Stimulated activated CD4-positive, alpha-beta T cell treated with anti-CD3 and anti-CD28 coated beads, Interleukin-15, amount 100 ng/mL, for 48 hours (primary cell): ENCODE data around the gene ZCCHC8.
"Not testable (repeated sequence)": the region's sequence is repeated elsewhere in the genome, so short reads cannot be mapped to it uniquely, and the experiment has no call there.

Experiments used
- DNase-seq, 2 donors: peaks; one replicate each; pipeline ENCODE4 v3.0.0-alpha.2; 2020; ENCODE audit warnings: low read depth in 2 of 2

ZCCHC8 gene

DNA sequence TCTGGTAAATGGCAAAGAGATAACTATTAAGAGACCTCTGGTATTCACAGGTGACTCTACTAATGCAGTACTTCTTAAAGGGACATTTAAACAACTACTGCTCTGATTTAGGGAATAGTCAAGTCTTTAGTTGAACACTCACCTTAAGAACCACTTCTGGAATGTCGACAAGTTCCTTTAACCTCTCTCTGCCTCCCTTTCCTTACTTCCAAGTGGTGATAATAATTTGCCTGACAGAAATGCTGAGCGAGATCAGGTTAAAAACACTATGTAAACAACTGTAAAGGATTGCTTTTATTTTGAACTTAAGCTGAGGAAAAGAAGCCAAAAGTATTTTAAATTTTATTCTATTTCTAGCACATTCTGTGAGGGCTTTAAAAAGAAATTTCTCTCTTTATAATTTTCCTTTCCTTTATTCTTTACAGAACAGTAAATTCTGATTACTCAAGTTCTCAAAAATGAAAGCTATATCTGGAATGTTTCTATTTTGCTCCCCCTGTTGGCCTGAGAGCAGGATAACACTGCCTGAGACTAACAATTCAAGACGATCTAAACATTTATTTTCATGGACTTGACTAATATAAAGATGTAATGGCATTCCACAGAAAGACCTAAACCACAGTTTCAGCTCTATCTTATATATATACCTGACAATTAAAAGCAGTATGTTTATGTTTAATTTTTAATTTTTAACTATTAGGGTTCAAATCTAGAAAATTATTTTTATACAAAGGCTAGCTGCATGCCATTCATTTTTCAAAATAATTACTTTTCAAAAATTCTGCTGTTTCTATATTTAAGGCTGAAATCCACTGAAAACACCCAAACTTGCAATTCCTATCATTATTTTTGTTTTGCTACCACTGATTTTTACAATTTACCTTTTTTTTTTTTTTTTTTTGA, 29.2 kb downstream of the ZCCHC8 start:
- DNase-seq: no peak

DNA sequence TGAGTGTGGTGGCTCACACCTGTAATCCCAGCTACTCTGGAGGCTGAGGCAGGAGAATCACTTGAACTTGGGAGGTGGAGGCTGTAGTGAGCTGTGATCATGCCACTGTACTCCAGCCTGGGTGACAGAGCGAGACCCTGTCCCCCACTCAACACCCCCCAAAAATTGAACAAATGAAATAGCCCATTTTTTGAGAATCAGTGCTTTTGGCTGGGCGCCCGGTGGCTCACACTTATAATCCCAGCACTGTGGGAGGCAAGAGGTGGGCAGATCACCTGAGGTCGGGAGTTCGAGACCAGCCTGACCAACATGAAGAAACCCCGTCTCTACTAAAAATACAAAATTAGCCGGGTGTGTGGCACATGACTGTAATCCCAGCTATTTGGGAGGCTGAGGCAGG, 30.2 kb downstream of the ZCCHC8 start:
- not testable (repeated sequence) for DNase-seq

DNA sequence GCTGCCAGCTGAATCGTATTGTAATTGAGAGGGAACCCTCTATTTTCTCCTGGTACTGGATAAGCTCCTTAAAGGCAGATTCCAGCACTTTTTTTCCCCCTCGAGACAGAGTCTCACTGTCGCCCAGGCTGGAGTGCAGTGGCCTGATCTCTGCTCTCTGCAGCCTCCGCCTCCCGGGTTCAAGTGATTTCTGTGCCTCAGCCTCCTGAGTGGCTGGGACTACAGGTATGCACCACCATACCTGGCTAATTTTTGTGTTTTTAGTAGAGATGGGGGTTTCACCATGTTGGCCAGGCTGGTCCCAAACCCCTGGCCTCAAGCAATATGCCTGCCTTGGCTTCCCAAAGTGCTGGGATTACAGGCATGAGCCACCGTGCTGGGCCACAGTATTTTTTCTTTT, 30.9 kb downstream of the ZCCHC8 start:
- DNase-seq: not testable (repeated sequence)

DNA sequence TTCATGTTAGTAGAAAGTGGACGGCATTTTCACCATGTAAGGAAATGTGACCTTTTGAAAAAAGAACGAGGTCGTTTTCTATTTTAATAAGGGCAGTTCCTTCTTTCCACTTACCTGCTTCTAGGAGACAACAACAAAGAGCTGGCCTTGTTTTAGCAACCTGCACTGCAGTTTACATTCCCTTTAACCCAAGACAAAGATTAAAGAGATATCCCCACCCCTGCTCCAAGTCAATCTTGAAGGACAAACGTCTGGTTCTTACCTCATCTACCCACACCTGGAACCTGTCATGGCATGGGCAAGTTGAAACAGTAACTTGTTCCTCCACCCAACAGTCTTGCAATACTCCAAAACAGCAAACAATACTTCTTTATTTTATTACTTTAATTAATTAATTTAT, 32.7 kb downstream of the ZCCHC8 start:
- no peak for DNase-seq

DNA sequence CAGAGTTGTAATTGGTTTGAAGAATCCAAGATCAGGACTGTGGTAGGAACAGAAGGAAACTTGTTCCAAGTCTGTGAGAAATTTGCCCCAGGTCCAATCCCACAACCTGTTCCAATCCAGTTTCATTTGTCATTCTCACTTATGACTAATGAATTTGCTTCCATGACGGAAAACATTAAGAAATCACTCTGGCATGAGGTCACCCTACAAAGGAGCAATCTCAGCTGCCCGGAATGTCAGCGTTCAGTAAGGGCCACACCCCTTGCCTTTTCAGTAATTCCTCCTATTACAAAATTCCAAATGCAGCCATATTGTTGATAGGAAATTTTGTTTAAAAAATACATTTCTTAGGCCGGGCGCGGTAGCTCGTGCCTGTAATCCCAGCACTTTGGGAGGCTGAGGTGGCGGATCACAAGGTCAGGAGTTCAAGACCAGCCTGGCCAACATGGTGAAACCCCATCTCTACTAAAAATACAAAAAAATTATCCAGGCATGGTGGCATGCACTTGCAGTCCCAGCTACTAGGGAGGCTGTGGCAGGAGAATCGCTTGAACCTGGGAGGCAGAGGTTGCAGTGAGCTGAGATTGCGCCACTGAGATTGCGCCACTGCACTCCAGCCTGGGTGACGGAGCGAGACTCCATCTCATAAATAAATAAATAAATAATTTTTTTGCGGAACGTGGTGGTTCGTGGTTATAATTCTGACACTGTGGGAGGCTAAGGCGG, 36.3 kb downstream of the ZCCHC8 start:
- not testable (repeated sequence) for DNase-seq

DNA sequence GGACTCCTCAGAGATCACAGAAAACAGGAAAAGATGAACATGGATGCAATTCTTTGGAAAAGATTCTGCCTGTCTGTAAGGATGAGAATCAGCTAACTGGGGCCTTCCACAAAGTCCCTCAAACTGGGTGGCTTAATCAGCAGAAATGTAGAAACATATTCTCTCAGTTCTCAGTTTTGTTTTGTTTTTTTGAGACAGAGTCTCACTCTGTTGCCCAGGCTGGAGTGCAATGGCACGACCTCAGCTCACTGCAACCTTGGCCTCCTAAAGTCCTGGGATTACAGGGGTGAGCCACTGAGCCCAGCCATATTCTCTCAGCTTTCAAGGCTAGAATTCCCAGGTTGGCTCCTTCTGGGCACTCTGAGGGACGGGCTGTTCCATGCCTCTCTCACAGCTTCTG, 40.1 kb downstream of the ZCCHC8 start:
- no peak for DNase-seq

DNA sequence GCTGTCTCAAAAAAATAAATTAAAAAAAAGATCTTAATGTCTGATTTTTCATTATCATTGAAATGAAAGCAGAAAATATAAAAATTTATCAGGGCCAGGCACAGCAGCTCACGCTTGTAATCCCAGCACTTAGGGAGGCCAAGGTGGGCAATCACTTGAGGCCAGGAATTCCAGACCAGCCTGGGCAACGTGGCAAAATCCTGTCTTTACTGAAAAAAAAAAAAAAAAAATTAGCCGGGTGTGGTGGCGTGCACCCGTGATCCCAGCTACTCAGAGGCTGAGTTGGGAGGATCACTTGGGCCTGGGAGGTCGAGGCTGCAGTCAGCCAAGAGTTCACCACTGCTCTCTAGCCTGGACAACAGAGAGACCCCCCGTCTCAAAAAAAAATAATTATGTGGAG, 40.7 kb downstream of the ZCCHC8 start:
- no peak for DNase-seq

DNA sequence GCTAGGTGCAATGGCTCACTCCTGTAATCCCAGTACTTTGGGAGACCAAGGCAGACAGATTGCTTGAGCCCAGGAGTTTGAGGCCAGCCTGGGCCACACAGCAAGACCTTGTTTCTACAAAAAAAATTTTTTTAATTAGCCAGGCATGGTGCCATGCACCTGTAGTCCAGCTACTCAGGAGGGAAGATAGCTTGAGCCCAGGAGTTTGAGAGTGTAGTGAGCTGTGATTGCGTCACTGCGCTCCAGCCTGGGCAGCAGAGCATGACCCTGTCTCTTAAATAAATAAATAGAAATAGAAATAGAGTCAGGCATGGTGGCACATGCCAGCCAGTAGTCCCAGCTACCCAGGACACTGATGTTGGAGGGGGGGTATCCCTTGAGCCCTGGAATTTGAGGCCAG, 41.5 kb downstream of the ZCCHC8 start:
- DNase-seq: no peak

DNA sequence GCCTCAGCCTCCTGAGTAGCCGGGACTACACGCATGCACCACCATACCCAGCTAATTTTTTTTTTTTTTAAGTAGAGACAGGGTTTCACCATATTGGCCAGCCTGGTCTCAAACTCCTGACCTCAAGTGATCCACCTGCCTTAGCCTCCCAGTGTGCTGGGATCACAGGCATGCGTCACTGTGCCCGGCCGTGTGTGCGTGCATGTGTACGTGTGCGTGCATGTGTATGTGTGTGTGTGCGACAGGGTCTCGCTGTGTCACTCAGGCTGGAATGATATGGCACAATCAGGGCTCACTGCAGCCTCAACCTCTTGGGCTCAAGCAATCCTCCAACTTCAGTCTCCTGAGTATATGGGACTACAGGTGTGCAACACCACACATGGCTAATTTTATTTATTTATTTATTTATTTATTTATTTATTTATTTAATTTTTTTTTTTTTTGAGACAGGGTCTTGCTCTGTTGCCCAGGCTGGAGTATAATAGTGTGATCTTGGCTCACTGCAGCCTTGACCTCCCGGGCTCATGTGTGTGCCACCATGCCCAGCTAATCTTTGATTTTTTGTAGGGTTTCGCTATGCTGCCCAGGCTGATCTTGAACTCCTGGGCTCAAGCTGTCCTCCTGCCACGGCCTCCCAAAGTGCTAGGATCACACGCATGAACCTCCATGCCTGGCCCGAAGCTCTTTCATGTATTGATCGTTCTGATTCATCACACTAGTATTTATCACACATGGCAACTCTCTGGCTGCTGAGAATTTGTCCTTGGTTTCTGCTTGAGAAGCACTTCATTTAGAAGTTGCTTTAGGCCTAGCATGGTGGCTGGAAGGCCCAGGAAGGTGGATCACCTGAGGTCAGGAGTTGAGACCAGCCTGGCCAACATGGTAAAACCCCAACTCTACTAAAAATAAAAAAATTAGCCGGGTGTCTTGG, 42.4 kb downstream of the ZCCHC8 start:
- no peak for DNase-seq

DNA sequence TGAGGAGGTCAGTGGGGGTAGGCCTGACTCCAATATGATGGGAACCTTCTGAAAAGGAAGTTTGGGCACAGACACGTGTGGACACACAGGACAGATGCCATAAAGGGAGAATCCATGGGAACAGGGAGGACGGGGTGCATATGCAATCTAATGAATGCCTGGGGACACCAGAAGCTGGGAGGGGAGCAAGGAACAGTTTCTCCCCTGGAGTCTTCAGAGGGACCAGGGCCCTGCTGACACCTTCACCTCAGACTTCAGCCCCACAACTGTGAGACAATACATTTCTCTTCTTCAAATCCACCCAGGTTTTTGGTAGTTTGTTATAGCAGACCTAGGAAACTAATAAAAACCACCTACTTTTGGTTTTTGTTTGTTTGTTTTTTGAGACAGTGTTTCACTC, 43.1 kb downstream of the ZCCHC8 start:
- no peak for DNase-seq

DNA sequence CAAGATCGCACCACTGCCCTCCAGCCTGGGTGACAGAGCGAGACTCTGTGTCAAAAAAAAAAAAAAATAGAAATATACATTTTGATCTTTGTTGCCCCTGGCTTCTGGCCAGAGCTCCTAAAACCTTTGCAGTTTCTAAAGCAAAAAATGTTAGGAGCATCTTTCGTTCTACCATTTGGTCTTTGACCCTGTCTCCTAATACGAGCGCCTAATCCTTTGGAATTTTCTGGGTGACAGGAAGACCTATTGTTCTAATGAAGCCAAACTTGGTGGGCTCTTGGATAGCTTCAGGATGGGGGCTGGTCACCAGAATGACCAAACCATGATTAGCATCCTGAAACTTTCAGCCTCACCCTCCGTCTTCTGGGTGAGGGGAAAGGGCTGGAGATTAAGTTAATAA, 46.0 kb downstream of the ZCCHC8 start:
- DNase-seq: no peak

DNA sequence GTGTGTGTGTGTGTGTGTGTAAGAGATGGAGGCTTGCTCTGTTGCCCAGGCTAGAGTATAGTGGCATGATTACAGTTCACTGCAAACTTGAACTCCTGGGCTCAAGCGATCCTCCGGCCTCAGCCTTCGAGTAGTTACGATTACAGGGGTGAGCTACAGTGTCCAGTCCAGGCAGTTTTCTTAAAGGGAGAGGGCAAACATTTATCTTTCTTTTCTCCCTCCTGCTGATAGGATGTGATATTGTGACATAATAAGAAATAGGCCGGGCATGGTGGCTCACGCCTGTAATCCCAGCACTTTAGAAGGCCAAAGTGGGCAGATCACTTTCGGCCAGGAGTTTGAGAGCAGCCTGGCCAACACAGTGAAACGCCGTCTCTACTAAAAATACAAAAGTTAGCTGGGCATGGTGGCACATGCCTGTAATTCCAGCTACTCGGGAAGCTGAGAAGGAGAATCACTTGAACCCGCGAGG, 46.4 kb downstream of the ZCCHC8 start:
- DNase-seq: no peak

DNA sequence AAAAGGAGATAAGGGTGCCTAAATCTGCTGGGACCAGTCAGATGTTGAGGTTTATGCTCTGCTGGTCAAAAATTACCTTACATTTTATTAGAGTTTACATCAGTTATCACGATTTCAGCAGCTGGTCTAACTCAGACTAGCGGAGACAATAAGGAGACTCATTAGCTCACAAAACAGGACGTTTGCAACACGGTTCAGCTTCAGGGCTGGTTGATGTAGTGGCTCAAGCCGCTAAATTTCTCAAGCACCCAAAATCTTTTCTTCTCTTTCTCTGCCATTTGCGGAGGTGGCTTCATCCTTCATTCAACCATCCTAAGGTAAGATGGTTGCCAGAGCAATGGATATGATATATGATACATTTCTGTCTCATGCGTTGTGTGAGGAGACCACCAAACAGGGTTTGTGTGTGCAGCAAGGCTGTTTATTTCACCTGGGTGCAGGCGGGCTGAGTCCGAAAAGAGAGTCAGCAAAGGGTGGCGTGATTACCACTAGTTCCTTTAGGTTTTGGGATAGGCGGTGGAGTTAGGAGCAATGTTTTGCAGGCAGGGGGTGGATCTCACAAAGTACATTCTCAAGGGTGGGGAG, 47.9 kb downstream of the ZCCHC8 start:
- no peak for DNase-seq

DNA sequence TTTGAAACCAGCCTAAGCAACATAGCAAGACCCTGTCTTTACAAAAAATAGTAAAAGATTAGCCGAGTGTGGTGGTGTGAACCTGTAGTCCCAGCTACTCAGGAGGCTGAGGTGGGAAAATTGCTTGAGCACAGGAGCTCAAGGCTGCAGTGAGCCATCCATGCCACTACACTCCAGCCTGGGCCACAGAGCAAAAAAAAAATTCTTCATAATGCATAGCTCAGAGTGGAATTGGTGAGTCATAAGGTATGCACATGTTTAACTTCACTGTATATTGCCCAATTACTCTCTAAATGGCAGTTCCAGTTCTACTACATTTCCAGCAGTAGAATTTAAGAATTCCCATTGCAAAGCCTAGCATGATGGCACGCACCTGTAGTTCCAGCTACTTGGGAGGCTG, 51.4 kb downstream of the ZCCHC8 start:
- peak in 1 of 2 donors; percentile 14 for DNase-seq

DNA sequence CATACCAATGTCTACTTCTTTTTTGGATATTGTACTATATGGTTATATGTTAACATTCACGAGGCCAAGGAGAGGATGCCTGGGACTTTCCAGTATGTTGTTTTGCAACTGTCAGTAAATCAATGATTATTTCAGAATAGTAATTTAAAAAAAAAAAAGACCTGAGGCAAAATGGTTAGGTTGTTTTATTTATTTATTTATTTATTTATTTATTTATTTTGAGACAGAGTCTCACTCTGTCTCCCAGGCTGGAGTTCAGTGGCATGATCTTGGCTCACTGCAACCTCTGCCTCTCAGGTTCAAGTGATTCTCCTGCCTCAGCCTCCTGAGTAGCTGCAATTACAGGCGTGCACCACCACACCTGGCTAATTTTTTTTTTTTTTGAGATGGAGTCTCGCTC, 52.9 kb downstream of the ZCCHC8 start:
- not testable (repeated sequence) for DNase-seq

DNA sequence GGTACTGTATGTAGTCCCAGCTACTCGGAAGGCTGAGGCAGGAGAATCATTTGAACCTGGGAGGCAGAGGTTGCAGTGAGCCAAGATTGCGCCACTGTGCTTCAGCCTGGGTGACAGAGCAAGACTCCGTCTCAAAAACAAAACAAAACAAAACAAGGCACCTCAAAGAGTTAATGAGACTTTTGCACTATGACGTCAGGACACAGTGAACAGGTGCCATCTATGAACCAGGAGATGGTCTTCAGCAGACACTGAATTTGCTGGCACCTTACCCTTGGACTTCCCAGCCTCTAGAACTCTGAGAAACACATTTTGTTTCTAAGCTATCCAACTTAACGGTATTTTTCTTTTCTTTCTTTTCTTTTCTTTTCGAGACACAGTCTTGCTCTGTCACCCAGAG, 54.3 kb downstream of the ZCCHC8 start:
- DNase-seq: not testable (repeated sequence)

DNA sequence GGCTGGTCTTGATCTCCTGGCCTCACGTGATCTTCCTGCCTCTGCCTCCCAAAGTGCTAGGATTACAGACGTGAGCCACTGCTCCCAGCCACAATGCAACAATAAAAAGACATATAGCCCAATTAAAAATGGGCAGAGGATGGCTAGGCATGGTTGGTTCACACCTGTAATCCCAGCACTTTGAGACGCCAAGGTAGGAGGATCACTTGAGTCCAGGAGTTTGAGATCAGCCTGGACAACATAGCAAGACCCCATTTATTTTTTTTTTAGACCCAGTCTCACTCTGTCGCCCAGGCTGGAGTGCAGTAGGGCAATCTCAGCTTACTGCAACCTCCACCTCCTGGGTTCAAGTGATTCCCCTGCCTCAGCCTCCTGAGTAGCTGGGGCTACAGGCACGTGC, 56.7 kb downstream of the ZCCHC8 start:
- not testable (repeated sequence) for DNase-seq

DNA sequence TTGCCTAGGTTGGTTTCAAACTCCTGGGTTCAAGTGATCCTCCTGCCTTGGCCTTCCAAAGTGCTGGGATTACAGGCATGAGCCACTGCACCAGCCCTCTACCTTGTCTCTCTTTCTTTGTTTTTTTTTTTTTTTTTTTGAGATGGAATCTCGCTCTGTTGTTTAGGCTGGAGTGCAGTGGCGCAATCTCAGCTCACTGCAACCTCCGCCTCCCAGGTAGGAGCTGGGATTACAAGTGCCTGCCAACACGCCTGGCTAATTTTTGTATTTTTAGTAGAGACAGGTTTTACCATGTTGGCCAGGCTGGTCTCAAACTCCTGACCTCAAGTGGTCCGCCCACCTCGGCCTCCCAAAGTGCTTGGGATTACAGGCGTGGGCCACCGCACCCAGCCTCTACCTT, 61.9 kb downstream of the ZCCHC8 start:
- DNase-seq: not testable (repeated sequence)

DNA sequence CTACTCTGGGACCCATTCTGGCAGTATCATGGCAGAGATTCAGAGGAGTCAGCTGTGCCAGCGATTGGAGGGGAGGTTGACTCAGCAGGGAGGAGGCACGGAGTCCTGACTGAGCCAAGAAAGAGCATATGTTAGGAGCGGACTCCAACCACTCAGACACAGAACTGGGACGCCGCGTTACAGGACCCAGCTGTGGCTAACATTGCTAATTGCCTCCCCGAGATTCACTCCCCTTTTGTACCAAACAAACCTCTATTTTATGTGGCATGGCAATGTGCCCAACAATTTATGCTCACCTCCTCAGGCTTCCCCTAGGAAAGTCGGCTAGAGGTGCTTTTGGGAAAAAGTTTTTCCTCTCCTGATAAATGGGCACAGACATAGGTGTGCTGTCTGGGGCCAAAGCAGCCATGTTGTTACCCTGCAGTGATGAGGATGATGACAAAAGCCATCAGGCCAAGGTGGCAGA, 63.0 kb downstream of the ZCCHC8 start:
- no peak for DNase-seq

DNA sequence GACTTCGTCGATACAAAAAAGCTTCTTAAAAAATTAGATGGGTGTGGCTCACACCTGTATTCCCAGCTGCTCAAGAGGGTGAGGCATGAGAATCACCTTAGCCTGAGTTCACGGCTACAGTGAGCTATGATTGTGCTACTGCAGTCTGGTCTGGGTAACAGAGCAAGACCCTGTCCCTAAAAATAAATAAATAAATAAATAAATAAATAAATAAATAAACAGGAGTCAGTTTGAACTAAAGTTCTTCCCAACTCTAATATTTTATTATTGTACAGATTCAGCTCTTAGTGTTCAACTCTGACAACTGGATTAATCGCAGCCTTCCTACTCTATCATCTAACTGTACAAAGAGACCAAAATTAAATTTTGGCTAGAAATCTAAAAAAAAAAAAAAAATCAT, 65.5 kb downstream of the ZCCHC8 start:
- DNase-seq: no peak

DNA sequence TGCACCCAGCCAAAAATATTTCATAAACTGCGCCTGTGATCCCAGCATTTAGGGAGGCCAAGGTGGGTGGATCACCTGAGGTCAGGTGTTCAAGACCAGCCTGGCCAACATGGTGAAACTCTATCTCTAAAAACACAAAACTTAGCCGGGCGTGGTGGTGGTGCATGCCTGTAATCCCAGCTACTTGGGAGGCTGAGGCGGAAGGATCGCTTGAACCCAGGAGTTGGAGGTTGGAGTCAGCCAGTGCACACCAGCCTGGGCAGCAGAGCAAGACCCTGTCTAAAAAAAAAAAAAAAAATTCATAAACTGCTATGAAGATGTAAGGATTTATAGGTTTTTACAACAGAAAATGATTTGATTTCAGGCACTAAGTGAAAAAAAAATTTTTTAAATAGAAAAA, 71.7 kb downstream of the ZCCHC8 start:
- DNase-seq: not testable (repeated sequence)
